GM12878 (cell line): ENCODE results near the gene FSIP1. TPM values are rescaled to one million over a fixed set of nuclear protein-coding genes. Genes with fewer than 3 reads are reported as not detected.

Source experiments
- ATAC-seq: fragments of 200-7000 bp; cut with Tn5 transposase; 3 replicates; pipeline ENCODE4 v1.9.1; 2020; ENCODE audit warnings: mild to moderate bottlenecking, moderate library complexity
- BruUV-seq: library from RNA; stranded (reverse); fragments of 400-500 nt; replicated peaks from 2 replicates; lab custom pipeline; 2021; lab: Mats Ljungman, UMichigan
- CTCF ChIA-PET: fragments of 300-600 bp; sonication (Branson Sonifier 250); formaldehyde crosslinking; extraction: SDS; loops from one replicate; lab custom pipeline; 2021; ENCODE audit warnings: inconsistent platforms; lab: Yijun Ruan, JAX
- POLR2A ChIA-PET: fragments of 350-600 bp; formaldehyde crosslinking; extraction: SDS; loops from one replicate; lab custom pipeline; 2021; ENCODE audit warnings: inconsistent platforms; lab: Charles Lee
- RAD21 ChIA-PET: fragments of 300-600 bp; sonication (Branson Sonifier 250); formaldehyde crosslinking; loops from one replicate; lab custom pipeline; 2023; ENCODE audit warnings: antibody characterized with exemption; ENCODE audit not compliant: unreplicated experiment; lab: Charles Lee
- SMC1A ChIA-PET: fragments of 300-600 bp; sonication (Branson Sonifier 250); formaldehyde crosslinking; loops from one replicate; lab custom pipeline; 2023; ENCODE audit not compliant: unreplicated experiment, uncharacterized antibody; lab: Charles Lee
- DNase-seq: peaks from one replicate; pipeline ENCODE4 v3.0.0-alpha.2; 2011; ENCODE audit warnings: low read depth, low spot score
- FAIRE-seq: peaks from 3 replicates; lab custom pipeline; 2011; peaks lifted over from hg19 to GRCh38; lab: Jason Lieb, UNC
- H2AFZ ChIP-seq: 2 replicates; pipeline ENCODE4 v1.6.0; 2011; ENCODE audit warnings: low read depth, low read length, control low read depth; ENCODE audit not compliant: control insufficient read depth
- H3K27ac ChIP-seq: 2 replicates; pipeline ENCODE4 v1.5.1; 2011; ENCODE audit warnings: control low read depth; ENCODE audit not compliant: control insufficient read depth, insufficient read depth
- H3K27me3 ChIP-seq, 2 experiments: replicated peaks in 1 of 2; 2 replicates each; pipeline versions ENCODE4 v1.6.0 to v1.6.1; 2011; ENCODE audit warnings: low read length in 1 of 2; ENCODE audit not compliant: control insufficient read depth in 2 of 2, insufficient read depth in 2 of 2
- H3K36me3 ChIP-seq, 2 experiments: 2 replicates each; pipeline ENCODE4 v1.5.1; 2011; ENCODE audit warnings: low read length in 1 of 2; ENCODE audit not compliant: control insufficient read depth in 2 of 2, insufficient read depth in 2 of 2
- H3K4me1 ChIP-seq: 2 replicates; pipeline ENCODE4 v1.6.1; 2011; ENCODE audit warnings: mild to moderate bottlenecking, low read length, moderate library complexity, mixed read lengths; ENCODE audit not compliant: control insufficient read depth, insufficient read depth
- H3K4me2 ChIP-seq: 2 replicates; pipeline ENCODE4 v1.6.0; 2011; ENCODE audit warnings: control low read depth; ENCODE audit not compliant: control insufficient read depth, insufficient read depth
- H3K4me3 ChIP-seq: fragments of 200-600 bp; sonication (generic); 2 replicates; pipeline ENCODE4 v1.5.1; 2016
- H3K79me2 ChIP-seq: 2 replicates; pipeline ENCODE4 v1.6.0; 2011; ENCODE audit warnings: low read length; ENCODE audit not compliant: control insufficient read depth, insufficient read depth
- H3K9ac ChIP-seq: 2 replicates; pipeline ENCODE4 v1.8.0; 2011; ENCODE audit warnings: low read length, control low read depth, mixed read lengths; ENCODE audit not compliant: control insufficient read depth, insufficient read depth
- H3K9me3 ChIP-seq: replicated peaks from 3 replicates; pipeline ENCODE4 v1.5.1; 2011; ENCODE audit warnings: mild to moderate bottlenecking, low read length; ENCODE audit not compliant: control insufficient read depth, insufficient read depth
- H4K20me1 ChIP-seq: 2 replicates; pipeline ENCODE4 v1.6.0; 2011; ENCODE audit not compliant: control insufficient read depth, insufficient read depth
- ATF7 ChIP-seq: fragments of 450-650 bp; IDR thresholded peaks from 2 replicates; pipeline ENCODE4 v1.6.1; 2016; ENCODE audit warnings: low read depth, mild to moderate bottlenecking
- CREB1 ChIP-seq: IDR thresholded peaks from 2 replicates; pipeline ENCODE4 v1.6.1; 2012; ENCODE audit warnings: low read depth, mild to moderate bottlenecking, inconsistent platforms
- EP300 ChIP-seq, 2 experiments: fragments of 150-350 bp in 1 of 2; IDR thresholded peaks; 2 replicates each; pipeline ENCODE4 v1.6.1; 2011 to 2012; ENCODE audit warnings: low read depth in 2 of 2, low read length in 2 of 2, borderline replicate concordance in 1 of 2, improper control_type of control experiment in 1 of 2, inconsistent platforms in 1 of 2; ENCODE audit not compliant: control insufficient read depth in 1 of 2
- ESRRA ChIP-seq: IDR thresholded peaks from 2 replicates; pipeline ENCODE4 v1.6.1; 2012; ENCODE audit warnings: mild to moderate bottlenecking, low read length, improper control_type of control experiment
- EZH2 ChIP-seq: IDR thresholded peaks from 2 replicates; pipeline ENCODE4 v1.6.1; 2012; ENCODE audit warnings: low read depth, mild to moderate bottlenecking, control low read depth, inconsistent platforms, low read length, borderline replicate concordance; ENCODE audit not compliant: control insufficient read depth
- JUND ChIP-seq: IDR thresholded peaks from 2 replicates; pipeline ENCODE4 v1.6.1; 2012; ENCODE audit warnings: low read depth, mild to moderate bottlenecking, low read length, improper control_type of control experiment, moderate library complexity
- NKRF ChIP-seq: fragments of 450-650 bp; conservative IDR thresholded peaks from 2 replicates; pipeline ENCODE4 v1.6.1; 2017; ENCODE audit warnings: mild to moderate bottlenecking, moderate library complexity
- NR2C2 ChIP-seq: IDR thresholded peaks from 2 replicates; pipeline ENCODE4 v1.6.1; 2011; ENCODE audit warnings: borderline replicate concordance, low read depth; ENCODE audit not compliant: control insufficient read depth, insufficient read length
- NRF1 ChIP-seq: conservative IDR thresholded peaks from 2 replicates; pipeline ENCODE4 v1.6.1; 2011; ENCODE audit warnings: mild to moderate bottlenecking, low read depth, low read length, improper control_type of control experiment
- RAD21 ChIP-seq: IDR thresholded peaks from 2 replicates; pipeline ENCODE4 v1.6.1; 2011; ENCODE audit warnings: mild to moderate bottlenecking, low read depth, low read length, moderate library complexity; ENCODE audit not compliant: insufficient read depth
- RELA ChIP-seq: fragments of 450-650 bp; IDR thresholded peaks from 2 replicates; pipeline ENCODE4 v1.8.0; 2014; ENCODE audit warnings: borderline replicate concordance; ENCODE audit not compliant: partially characterized antibody
- RUNX3 ChIP-seq: IDR thresholded peaks from 2 replicates; pipeline ENCODE4 v1.6.1; 2012; ENCODE audit warnings: low read length, inconsistent platforms
- SP1 ChIP-seq: IDR thresholded peaks from one replicate; pipeline ENCODE4 v1.6.1; 2011; ENCODE audit warnings: low read depth, low read length
- SREBF1 ChIP-seq: IDR thresholded peaks from 2 replicates; pipeline ENCODE4 v1.6.1; 2012; ENCODE audit warnings: mild to moderate bottlenecking, low read length
- WGBS: methylation state at CpG from one replicate; pipeline ENCODE4 v1.1.6; 2016; ENCODE audit warnings: low lambda C conversion rate; ENCODE audit not compliant: insufficient replicate concordance, insufficient coverage; ENCODE audit errors: missing lambda C conversion rate; 5-methylcytosine and 5-hydroxymethylcytosine counted together
- in situ Hi-C: fragments of 300-500 bp; cut with MboI; formaldehyde crosslinking; loops from 9 replicates; pipeline ENCODE4 v1.14.3; 2018; ENCODE audit warnings: mixed read lengths
- intact Hi-C: fragments of 100-400 bp; cut with micrococcal nuclease; formaldehyde crosslinking; loops from one replicate; pipeline ENCODE4 v1.14.2; 2022; ENCODE audit not compliant: unreplicated experiment
- polyA plus RNA-seq, 11 experiments: library from polyadenylated mRNA; depleted of rRNA in 4 of 11; unstranded in 6 of 11; stranded (reverse) in 5 of 11; fragments of >200 nt; fragmentation: Nextera tagmentation in 4 of 11; fragmentation: Illumina TruSeq in 1 of 11; extraction: Ambion mirVana in 4 of 11; extraction: Trizol in 1 of 11; gene quantifications; 1 replicate in 1 of 11; 2 replicates in 10 of 11; pipeline versions ENCODE4 v1.2.1 to v1.2.3, GENCODE V29; 2011 to 2016; ENCODE audit warnings: inconsistent platforms in 2 of 11, missing spikeins in 2 of 11, low read depth in 1 of 11
- total RNA-seq, 4 experiments: library from RNA; depleted of rRNA in 3 of 4; stranded (reverse); fragments of >200 nt in 3 of 4; fragmentation: Illumina TruSeq in 1 of 4; extraction: Trizol in 1 of 4; gene quantifications; 2 replicates each; pipeline versions ENCODE4 v1.2.1 to v1.2.3, GENCODE V29; 2013 to 2021
- TF ChIP-seq, protein P1 (sequence below), 3 experiments: IDR thresholded peaks in 2 of 3; conservative IDR thresholded peaks in 1 of 3; 2 replicates each; pipeline ENCODE4 v1.5.1; 2011; ENCODE audit warnings: low read depth in 3 of 3, low read length in 3 of 3, mild to moderate bottlenecking in 3 of 3, control low read depth in 2 of 3, moderate library complexity in 2 of 3, inconsistent platforms in 1 of 3, mixed read lengths in 1 of 3; ENCODE audit not compliant: control insufficient read depth in 2 of 3, insufficient read depth in 1 of 3; ENCODE audit errors: extremely low read depth in 1 of 3

FSIP1 gene
- total and polyA plus RNA-seq, 10 of the 15 experiments (the other 5 are each of a cell fraction or from before 2014, with no cell fraction given), result 0.15 to 0.67 (median 0.35) TPM

DNA sequence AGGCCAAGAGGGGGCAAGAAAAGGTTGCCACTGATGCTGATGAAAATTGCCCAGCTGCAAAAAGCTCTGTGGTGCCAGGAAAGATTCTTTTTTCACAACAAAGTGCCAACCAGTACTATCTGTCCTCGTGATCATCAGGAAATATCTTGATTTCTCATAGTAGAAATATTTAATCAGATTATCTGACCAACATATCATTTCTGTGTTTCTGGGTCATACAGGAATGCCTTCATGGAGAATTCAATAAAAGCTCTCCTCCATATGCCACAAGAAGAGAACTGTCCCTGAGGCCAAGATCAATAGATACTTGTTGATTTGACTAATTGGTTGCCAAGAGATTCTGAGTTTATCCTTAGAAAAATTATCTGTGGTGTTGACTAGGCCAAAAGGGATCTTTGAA, 63.5 kb downstream of the FSIP1 start:
- no peak for FAIRE-seq

GRCh38 chr15:39717134-39717533, 65.5 kb downstream of the FSIP1 start:
- no peak for ATAC-seq
- WGBS, result 56% methylated on average over 1 of the region's 1 CpG
- no peak for TF ChIP-seq ESRRA
- TF ChIP-seq NKRF, result no peak
- no peak for TF ChIP-seq EZH2
- no peak for TF ChIP-seq RELA
- TF ChIP-seq RAD21, result 0 out of 2 replicates have a peak, but pooled peaks have one; percentile 12
- TF ChIP-seq, protein P1, sequence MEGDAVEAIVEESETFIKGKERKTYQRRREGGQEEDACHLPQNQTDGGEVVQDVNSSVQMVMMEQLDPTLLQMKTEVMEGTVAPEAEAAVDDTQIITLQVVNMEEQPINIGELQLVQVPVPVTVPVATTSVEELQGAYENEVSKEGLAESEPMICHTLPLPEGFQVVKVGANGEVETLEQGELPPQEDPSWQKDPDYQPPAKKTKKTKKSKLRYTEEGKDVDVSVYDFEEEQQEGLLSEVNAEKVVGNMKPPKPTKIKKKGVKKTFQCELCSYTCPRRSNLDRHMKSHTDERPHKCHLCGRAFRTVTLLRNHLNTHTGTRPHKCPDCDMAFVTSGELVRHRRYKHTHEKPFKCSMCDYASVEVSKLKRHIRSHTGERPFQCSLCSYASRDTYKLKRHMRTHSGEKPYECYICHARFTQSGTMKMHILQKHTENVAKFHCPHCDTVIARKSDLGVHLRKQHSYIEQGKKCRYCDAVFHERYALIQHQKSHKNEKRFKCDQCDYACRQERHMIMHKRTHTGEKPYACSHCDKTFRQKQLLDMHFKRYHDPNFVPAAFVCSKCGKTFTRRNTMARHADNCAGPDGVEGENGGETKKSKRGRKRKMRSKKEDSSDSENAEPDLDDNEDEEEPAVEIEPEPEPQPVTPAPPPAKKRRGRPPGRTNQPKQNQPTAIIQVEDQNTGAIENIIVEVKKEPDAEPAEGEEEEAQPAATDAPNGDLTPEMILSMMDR (IDR thresholded peaks at IDR 0.05 in 2 of 3, conservative IDR thresholded peaks at IDR 0.05 in 1 of 3; ENCODE audit: control insufficient read depth in 2 of 3, extremely low read depth in 1 of 3, insufficient read depth in 1 of 3, low read depth in 3 of 3, low read length in 3 of 3), result 0 out of 6 replicates have a peak, but pooled peaks of 1 of the 3 experiments have one; percentile 0
- TF ChIP-seq SREBF1, result no peak
- TF ChIP-seq RUNX3, result no peak
- Histone ChIP-seq H3K36me3 (no peaks in the 10 kb centered on the region), H3K4me3 (no peak overlapping the region), H3K27ac (no peak overlapping the region), H3K79me2 (no peaks in the 10 kb centered on the region), H3K4me1 (no peaks in the 10 kb centered on the region), H3K27me3 (no peaks in the 10 kb centered on the region), H3K4me2 (no peak overlapping the region), H3K9me3 (no peaks in the 10 kb centered on the region), H2AFZ (no peak overlapping the region), H3K9ac (no peak overlapping the region), H4K20me1 (no peaks in the 10 kb centered on the region)
- DNase-seq, result no peak
- in situ Hi-C loops, result no loop called here
- intact Hi-C loops, result no loop called here
- RAD21 ChIA-PET, result interaction anchor here (0.6 to 1.0 kb wide), 2 partner anchors 31 to 123 kb away, joined by 3 to 5 read pairs; no protein-coding TSS in a partner anchor
- SMC1A ChIA-PET, result interaction anchor here (0.8 to 2.7 kb wide), 7 partner anchors 8 to 137 kb away, joined by 3 to 10 read pairs (median 4); no protein-coding TSS in a partner anchor
- CTCF ChIA-PET, result interaction anchor here (2.4 to 2.8 kb wide), 2 partner anchors 31 to 40 kb away, joined by 8 to 14 read pairs; no protein-coding TSS in a partner anchor
- POLR2A ChIA-PET, result no interaction called here
- no TSS peak for BruUV-seq
- no peak for FAIRE-seq

More for the DNA sequence above, 63.5 kb downstream of the FSIP1 start:
- Histone ChIP-seq H3K36me3 (no peaks in the 10 kb centered on the region), H3K4me1 (no peaks in the 10 kb centered on the region), H4K20me1 (no peaks in the 10 kb centered on the region), H3K9me3 (no peaks in the 10 kb centered on the region), H2AFZ (no peak overlapping the region), H3K9ac (no peak overlapping the region), H3K4me3 (no peak overlapping the region), H3K27me3 (no peaks in the 10 kb centered on the region), H3K79me2 (no peaks in the 10 kb centered on the region), H3K27ac (no peak overlapping the region), H3K4me2 (no peak overlapping the region)
- TF ChIP-seq CREB1, result no peak
- no peak for TF ChIP-seq ATF7
- TF ChIP-seq NRF1, result no peak
- TF ChIP-seq JUND, result no peak
- no peak for TF ChIP-seq EP300 (IDR thresholded peaks at IDR 0.05; ENCODE audit: borderline replicate concordance in 1 of 2, control insufficient read depth in 1 of 2, low read depth in 2 of 2, low read length in 2 of 2)
- TF ChIP-seq NR2C2, result no peak
- no peak for TF ChIP-seq SP1
- no peak for TF ChIP-seq RAD21
- CTCF ChIA-PET, result interaction anchor here (0.6 to 2.8 kb wide), 5 partner anchors 11 to 135 kb away, joined by 3 to 14 read pairs (median 5); no protein-coding TSS in a partner anchor
- 0% methylated on average over 1 of the region's 1 CpG for WGBS
- intact Hi-C loops (no loop called here), in situ Hi-C loops (no loop called here)
- DNase-seq, result no peak
- no TSS peak for BruUV-seq
- RAD21 ChIA-PET, result interaction anchor here (1.1 to 2.2 kb wide), 2 partner anchors 33 to 38 kb away, joined by 4 to 14 read pairs; no protein-coding TSS in a partner anchor
- POLR2A ChIA-PET, result no interaction called here
- ATAC-seq, result no peak
- SMC1A ChIA-PET, result interaction anchor here (0.5 to 2.7 kb wide), 5 partner anchors 28 to 38 kb away, joined by 3 to 10 read pairs (median 4); no protein-coding TSS in a partner anchor
